Measurements from ENCODE around the gene CCDC66.

- no peak for TF ChIP-seq CTCF (IDR thresholded peaks at IDR 0.05)
- TF ChIP-seq POLR2A (IDR thresholded peaks at IDR 0.05): no peak
- TF ChIP-seq POLR2AphosphoS5 (IDR thresholded peaks at IDR 0.05; ENCODE audit: insufficient read depth in 1 of 2, low read depth in 1 of 2): no peak
Observed at GRCh38 chr3:56536735-56537134, 20.2 kb upstream of the CCDC66 start.

All from vagina (tissue), 2 donors.